Endodermal cell (in vitro differentiated cells): ENCODE measurements around the gene PDGFC. TPM values are rescaled to one million over a fixed set of nuclear protein-coding genes. Genes with fewer than 3 reads are reported as not detected.

Experiments
- DNase-seq: peaks from one replicate; pipeline ENCODE4 v3.0.0-alpha.2; 2017
- H3K27ac ChIP-seq: 2 replicates; pipeline ENCODE4 v1.5.1; 2013; ENCODE audit warnings: mild to moderate bottlenecking, low read depth, low read length, moderate library complexity
- H3K27me3 ChIP-seq: 2 replicates; pipeline ENCODE4 v1.6.1; 2013; ENCODE audit warnings: mild to moderate bottlenecking, low read length, moderate library complexity; ENCODE audit not compliant: insufficient read depth, control insufficient read depth, poor library complexity, severe bottlenecking
- H3K36me3 ChIP-seq: 2 replicates; pipeline ENCODE4 v1.7.0; 2013; ENCODE audit warnings: mild to moderate bottlenecking, low read length, moderate library complexity; ENCODE audit not compliant: control insufficient read depth, insufficient read depth
- H3K4me1 ChIP-seq: one replicate; pipeline ENCODE4 v1.7.0; 2013; ENCODE audit warnings: low read length; ENCODE audit not compliant: control insufficient read depth, insufficient read depth
- H3K4me3 ChIP-seq: 2 replicates; pipeline ENCODE4 v1.5.1; 2013; ENCODE audit warnings: mild to moderate bottlenecking, low read length, moderate library complexity
- H3K9ac ChIP-seq: 2 replicates; pipeline ENCODE4 v1.6.1; 2013; ENCODE audit warnings: mild to moderate bottlenecking, low read length, moderate library complexity; ENCODE audit not compliant: poor library complexity, severe bottlenecking; ENCODE audit errors: extremely low read depth
- H3K9me3 ChIP-seq: 2 replicates; pipeline ENCODE4 v1.6.1; 2013; ENCODE audit warnings: mild to moderate bottlenecking, low read length, moderate library complexity; ENCODE audit not compliant: control insufficient read depth
- H3K27ac Mint-ChIP-seq: 2 replicates; pipeline ENCODE4 v1.8.0; 2020; ENCODE audit warnings: mixed read lengths
- H3K27me3 Mint-ChIP-seq: 2 replicates; pipeline ENCODE4 v1.8.0; 2021; ENCODE audit warnings: mild to moderate bottlenecking, mixed read lengths; ENCODE audit not compliant: insufficient read depth
- H3K36me3 Mint-ChIP-seq: 2 replicates; pipeline ENCODE4 v1.8.0; 2020; ENCODE audit warnings: low read depth, mixed read lengths
- H3K4me1 Mint-ChIP-seq: 2 replicates; pipeline ENCODE4 v1.8.0; 2020; ENCODE audit warnings: mixed read lengths
- H3K4me3 Mint-ChIP-seq: 2 replicates; pipeline ENCODE4 v1.8.0; 2020; ENCODE audit warnings: mild to moderate bottlenecking, moderate library complexity, mixed read lengths
- H3K9me3 Mint-ChIP-seq: 2 replicates; pipeline ENCODE4 v1.8.0; 2020; ENCODE audit warnings: mild to moderate bottlenecking, mixed read lengths
- CTCF ChIP-seq: fragments of 200-600 bp; sonication (generic); conservative IDR thresholded peaks from 2 replicates; pipeline ENCODE4 v1.5.0; 2021; ENCODE audit warnings: antibody characterized with exemption, mild to moderate bottlenecking
- WGBS, 2 experiments: methylation state at CpG; one replicate each; pipeline versions ENCODE4 v1.1.5 to v1.1.7; 2013; ENCODE audit warnings: missing lambda C conversion rate in 2 of 2, mixed read lengths in 1 of 2; ENCODE audit not compliant: insufficient coverage in 1 of 2, insufficient read length in 1 of 2; 5-methylcytosine and 5-hydroxymethylcytosine counted together
- total RNA-seq, 2 donors: library from RNA; stranded (reverse); fragmentation: NEBNext Ultra II Directional in 1 of 2; extraction: Animal tissue kit (Norgen Biotek cat#: 25700) in 1 of 2; gene quantifications; 2 replicates in 1 of 2; 3 replicates in 1 of 2; pipeline ENCODE4 v1.2.1, GENCODE V29; 2021

Gene PDGFC
- total RNA-seq, 2 donors from 2014 or later: 5.5 to 6.8 TPM

GRCh38 chr4:156976147-156976546 is 4.5 kb upstream of the PDGFC start:
- no peak for DNase-seq
- Mint-ChIP-seq H3K4me3 (no peak overlapping the region), H3K9me3 (no peaks in the 10 kb centered on the region), H3K27ac (no peak overlapping the region), H3K4me1 (peaks cover 3% of the 10 kb centered on the region), H3K27me3 (peaks cover 12% of the 10 kb centered on the region), H3K36me3 (no peaks in the 10 kb centered on the region)
- no peaks in the 10 kb centered on the region for H3K4me1 ChIP-seq
- no peak for TF ChIP-seq CTCF
- peak overlapping the region; percentile 3 for H3K27ac ChIP-seq
- no peak overlapping the region for H3K9ac ChIP-seq
- no peaks in the 10 kb centered on the region for H3K9me3 ChIP-seq
- no peaks in the 10 kb centered on the region for H3K27me3 ChIP-seq
- WGBS, 2 experiments: 98 to 100% methylated on average over 2 of the region's 2 CpGs
- no peaks in the 10 kb centered on the region for H3K36me3 ChIP-seq
- no peak overlapping the region for H3K4me3 ChIP-seq

GRCh38 chr4:156975686-156976085 is 4.1 kb upstream of the PDGFC start:
- Mint-ChIP-seq H3K36me3 (no peaks in the 10 kb centered on the region), H3K4me3 (no peak overlapping the region), H3K27ac (no peak overlapping the region), H3K27me3 (peaks cover 13% of the 10 kb centered on the region), H3K4me1 (peaks cover 4% of the 10 kb centered on the region), H3K9me3 (no peaks in the 10 kb centered on the region)
- no peak for TF ChIP-seq CTCF
- Histone ChIP-seq H3K27ac (peak overlapping the region; percentile 22), H3K36me3 (no peaks in the 10 kb centered on the region), H3K4me3 (no peak overlapping the region), H3K27me3 (no peaks in the 10 kb centered on the region), H3K9ac (no peak overlapping the region), H3K9me3 (no peaks in the 10 kb centered on the region), H3K4me1 (no peaks in the 10 kb centered on the region)
- 80 to 89% methylated on average over 1 to 2 of the region's 2 CpGs for WGBS, 2 experiments
- DNase-seq: no peak

GRCh38 chr4:156974264-156974663 is 2.7 kb upstream of the PDGFC start:
- Histone ChIP-seq H3K4me3 (no peak overlapping the region), H3K27me3 (peaks cover 8% of the 10 kb centered on the region), H3K4me1 (peaks cover 4% of the 10 kb centered on the region), H3K27ac (no peak overlapping the region), H3K9me3 (no peaks in the 10 kb centered on the region), H3K36me3 (no peaks in the 10 kb centered on the region), H3K9ac (no peak overlapping the region)
- no peak for DNase-seq
- no peak overlapping the region for H3K27ac Mint-ChIP-seq
- no peak for TF ChIP-seq CTCF
- peaks cover 12% of the 10 kb centered on the region for H3K4me1 Mint-ChIP-seq
- peaks cover 27% of the 10 kb centered on the region for H3K27me3 Mint-ChIP-seq
- H3K9me3 Mint-ChIP-seq: no peaks in the 10 kb centered on the region
- H3K36me3 Mint-ChIP-seq: no peaks in the 10 kb centered on the region
- no peak overlapping the region for H3K4me3 Mint-ChIP-seq
- WGBS, 2 experiments: 88 to 100% methylated on average over 1 of the region's 1 CpG
